HG02610 (cell line): ENCODE measurements around the gene ARMC9.
"Not testable (repeated sequence)": the region's sequence is repeated elsewhere in the genome, so short reads cannot be mapped to it uniquely, and the experiment has no call there.

Experiments used
- ATAC-seq: cut with Tn5 transposase; IDR thresholded peaks from one replicate; pipeline ENCODE4 v1.9.1; 2021; ENCODE audit warnings: mild to moderate bottlenecking, moderate library complexity; ENCODE audit not compliant: unreplicated experiment

ARMC9 gene

DNA sequence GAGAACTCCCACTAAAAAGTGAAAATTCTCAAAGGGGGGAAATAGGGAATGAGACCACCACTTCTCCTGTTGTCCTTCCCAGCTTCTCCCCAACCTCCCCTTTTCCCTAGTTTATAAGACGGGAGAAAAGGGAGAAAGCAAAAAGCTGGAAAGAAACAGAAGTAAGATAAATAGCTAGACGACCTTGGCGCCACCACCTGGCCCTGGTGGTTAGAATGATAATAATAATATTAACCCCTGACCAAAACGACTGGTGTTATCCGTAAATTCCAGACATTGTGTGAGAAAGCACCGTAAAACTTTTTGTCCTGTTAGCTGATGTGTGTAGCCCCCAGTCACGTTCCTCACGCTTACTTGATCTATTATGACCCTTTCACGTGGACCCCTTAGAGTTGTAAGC lies 209.9 kb downstream of the ARMC9 start:
- not testable (repeated sequence) for ATAC-seq

DNA sequence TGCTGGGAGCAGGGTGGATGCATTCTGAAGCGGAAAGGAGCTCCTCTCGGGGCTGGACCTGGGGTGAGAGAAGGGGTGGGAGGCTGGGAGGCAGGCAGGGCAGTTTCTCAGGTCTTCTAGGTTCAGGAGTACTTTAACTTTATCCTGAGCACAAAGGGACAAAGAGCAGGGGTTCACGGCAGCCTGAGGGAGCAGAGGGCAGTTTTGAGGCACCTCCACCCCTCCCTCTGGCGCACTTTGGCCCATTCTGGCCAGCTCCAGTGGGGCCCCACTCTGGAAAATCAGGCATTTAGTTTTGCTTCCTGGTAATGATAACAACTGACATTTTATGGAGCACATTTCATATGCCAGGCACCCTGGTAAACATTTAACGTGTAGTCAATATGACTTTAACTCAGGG lies 211.3 kb downstream of the ARMC9 start:
- no peak for ATAC-seq

DNA sequence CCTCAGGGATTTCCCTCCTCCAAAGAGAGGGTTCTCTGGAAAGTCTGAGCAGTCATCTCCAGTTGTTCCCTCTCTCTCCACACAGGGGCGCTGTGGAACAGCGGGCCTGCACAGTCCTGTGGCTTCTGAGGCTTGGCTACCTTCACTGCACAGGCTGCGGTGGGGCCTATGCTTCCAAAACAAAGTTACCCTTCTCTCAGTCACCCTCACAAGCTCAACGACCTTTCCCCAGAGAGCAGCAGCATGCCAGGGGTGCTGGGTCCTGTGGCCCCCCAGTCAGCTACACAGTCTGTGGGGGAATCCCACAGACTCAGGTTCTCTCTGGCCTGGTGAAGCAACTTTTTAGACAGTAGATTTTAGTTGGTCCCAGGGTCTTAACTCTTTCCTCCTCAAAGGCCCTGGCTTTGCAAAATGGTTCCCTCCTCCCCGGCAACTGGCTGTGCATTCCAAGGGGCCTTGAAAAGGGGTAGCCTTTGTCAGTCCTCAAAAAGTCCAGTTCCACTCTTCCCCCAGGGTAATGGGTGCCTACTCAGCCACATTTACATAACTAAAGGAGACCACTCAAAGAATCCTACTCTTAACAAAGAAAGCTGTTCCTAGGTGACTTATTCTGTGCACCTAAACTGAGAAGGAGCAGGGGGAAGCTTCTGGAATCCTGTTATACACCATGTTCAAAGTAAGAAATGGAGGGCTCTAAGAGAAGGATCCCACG lies 212.0 kb downstream of the ARMC9 start:
- no peak for ATAC-seq

DNA sequence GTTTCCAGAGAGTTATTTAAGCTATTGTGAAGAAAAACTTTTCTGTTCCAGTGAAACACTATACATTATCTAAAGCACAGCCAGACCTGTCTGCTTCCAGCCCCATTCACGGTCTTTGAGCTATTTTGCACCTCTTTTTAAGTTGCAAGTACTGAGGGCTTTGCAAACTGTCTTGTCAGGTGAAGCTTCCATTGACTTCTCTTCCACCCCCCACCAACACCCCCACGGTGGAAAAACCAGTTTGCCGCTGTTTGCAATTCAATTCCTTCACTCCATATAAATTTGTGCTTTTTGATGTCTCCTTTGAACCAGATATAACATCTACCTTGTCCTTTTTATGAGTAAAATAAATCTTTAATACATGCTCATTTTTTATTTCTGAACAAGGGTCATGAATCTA lies 212.8 kb downstream of the ARMC9 start:
- ATAC-seq: no peak

DNA sequence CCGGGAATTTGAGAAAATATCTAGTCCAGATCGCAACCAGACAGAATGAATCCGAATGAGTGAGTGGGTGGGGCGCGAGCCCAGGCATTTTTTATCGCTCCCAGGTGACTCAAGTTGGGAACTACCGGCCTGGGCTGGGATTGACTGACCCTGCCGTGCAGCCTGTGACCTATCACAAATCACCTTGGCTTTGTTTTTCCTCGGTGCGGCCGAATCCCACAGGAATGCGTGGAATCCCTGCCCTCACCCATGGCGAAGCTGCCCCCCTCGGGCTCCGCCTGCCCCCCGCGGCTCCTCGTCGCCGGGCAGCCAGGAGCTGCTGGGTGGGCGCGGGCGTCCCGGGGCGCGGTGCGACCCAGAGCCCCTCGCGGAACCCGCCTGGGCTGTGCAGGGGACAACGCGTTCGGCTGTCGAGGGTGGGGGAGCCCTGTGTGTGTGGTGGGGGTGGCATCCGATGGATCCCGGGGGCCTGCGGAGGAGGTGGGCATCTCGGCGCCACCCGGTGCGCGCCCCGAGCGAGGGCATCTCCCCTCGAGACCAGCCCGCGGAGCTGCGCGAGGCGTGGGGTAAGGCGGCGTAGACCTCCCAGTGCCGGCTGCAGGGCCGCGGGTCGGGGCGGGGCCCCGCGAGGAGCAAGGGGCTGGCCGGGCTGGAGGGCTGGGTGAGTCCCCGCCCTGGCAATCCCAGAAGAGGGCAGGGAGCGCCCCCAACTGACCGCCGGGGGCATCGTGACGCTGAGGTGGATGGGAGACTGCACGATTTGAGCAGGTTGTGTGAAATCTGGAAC lies 213.6 kb downstream of the ARMC9 start:
- peak; percentile 98 for ATAC-seq

GRCh38 chr2:231412618-231412963 lies 214.2 kb downstream of the ARMC9 start:
- ATAC-seq: no peak

- no peak for ATAC-seq
Measured at GRCh38 chr2:231413456-231413855, 215.0 kb downstream of the ARMC9 start.

GRCh38 chr2:231413921-231414476 lies 215.6 kb downstream of the ARMC9 start:
- ATAC-seq: no peak

- no peak for ATAC-seq
Measured at GRCh38 chr2:231415029-231415428, 216.6 kb downstream of the ARMC9 start.

DNA sequence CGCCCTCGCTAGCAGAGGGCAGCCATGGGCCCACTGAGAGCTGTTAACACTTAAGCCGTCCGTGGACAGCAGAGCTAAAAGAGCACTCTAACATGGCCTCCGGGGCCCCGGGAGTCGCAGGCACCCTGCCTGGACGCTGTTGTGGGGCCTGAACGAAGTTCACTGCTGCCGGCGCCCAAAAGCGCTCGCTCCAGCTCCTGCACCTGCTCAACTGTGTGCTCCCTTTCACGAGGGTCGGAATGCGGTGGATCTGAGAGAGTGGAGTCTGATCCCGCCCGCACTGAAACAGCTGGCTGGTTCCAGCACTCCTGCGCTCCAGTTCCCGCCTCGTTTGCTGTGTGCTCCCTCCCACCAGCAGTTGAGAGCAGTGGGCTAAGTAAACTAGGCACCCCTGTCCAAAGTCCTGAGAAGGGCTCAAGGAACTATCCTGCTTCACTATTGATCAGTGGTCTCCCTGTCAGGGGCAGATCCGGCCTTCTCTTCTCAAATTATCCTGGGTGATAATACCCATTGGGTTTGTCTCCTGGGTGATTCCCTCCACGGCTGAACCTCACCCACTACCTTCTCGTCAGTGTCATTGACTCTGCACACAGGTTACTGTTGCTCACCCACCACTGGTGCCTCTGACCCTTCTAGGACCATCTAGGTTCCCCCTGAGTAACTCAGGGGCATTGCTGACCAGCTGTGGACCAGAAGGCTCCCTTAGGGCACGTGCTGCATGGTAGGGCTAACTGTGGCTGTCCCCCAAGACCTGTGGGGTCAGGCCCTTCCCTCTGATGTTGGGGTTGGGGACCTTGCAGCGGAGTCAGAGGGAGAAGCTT lies 220.6 kb downstream of the ARMC9 start:
- ATAC-seq: no peak

DNA sequence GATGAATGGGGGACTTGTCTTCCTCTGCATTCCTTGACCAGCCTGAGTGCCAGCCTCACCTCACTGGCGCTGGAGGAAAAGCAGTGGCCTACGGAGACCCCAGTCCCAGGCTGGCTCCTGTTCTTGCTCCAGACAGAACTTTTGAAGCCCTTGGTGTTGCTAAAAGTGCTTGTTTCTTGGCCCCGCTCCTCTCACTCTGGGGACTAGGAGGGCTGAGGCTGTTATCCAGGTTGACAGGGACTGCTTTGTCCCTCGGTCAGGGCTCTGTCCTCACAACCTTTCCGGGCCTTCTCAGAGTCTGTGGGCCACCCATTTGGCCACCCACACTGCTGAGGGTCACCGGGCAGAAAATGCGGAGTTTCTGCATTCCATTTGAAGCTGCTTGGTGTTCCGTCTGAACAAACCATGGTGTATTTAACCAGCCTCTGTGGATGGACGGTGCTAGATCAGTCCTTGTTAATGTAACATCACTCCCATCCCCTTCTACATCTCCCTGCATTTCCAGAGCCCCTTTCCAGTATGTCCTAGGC lies 222.7 kb downstream of the ARMC9 start:
- no peak for ATAC-seq

DNA sequence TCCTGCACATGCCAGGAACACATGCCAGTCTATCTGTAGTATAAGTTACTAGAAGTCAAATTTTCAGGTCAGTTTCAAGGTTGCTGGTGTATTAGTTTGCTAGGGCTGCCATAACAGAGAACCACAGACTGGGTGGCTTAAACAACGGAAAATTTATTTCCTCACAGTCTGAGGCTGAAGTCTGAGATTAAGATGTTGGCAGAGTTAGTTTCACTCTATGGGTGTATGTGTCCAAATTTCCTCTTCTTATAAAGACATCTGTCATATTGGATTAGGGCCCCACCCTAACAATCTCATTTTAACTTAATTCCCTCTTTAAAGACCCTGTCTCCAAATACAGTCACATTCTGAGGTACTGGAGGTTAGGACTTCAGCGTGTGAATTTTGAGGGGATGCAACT lies 223.6 kb downstream of the ARMC9 start:
- no peak for ATAC-seq

GRCh38 chr2:231423176-231423575 lies 224.7 kb downstream of the ARMC9 start:
- no peak for ATAC-seq
